Measurements from ENCODE around the gene RNF113A.
"Not testable (repeated sequence)": the region's sequence is repeated elsewhere in the genome, so short reads cannot be mapped to it uniquely, and the experiment has no call there.

The RNF113A gene

GRCh38 chrX:119833905-119834304 lies 37.6 kb downstream of the RNF113A start:
- no peak for DNase-seq (ENCODE audit: low read depth)

DNA sequence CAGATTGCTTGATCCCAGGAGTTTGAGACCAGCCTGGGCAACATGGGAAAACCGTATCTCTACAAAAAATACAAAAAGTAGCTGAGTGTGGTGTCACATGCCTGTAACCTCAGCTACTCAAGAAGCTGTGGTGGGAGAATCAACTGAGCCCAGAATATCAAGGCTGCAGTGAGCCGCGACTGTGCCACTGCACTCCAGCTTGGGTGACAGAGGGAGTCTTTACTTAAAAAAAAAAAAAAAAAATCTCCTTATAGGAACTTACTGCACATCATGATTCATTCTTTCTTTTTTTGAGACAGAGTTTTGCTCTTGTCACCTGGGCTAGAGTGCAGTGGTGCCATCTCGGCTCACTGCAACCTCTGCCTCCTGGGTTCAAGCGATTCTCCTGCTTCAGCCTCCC lies 43.1 kb downstream of the RNF113A start:
- DNase-seq (ENCODE audit: low read depth) = no peak

GRCh38 chrX:119826399-119826959 lies 45.1 kb downstream of the RNF113A start:
- DNase-seq (ENCODE audit: low read depth) = no peak

DNA sequence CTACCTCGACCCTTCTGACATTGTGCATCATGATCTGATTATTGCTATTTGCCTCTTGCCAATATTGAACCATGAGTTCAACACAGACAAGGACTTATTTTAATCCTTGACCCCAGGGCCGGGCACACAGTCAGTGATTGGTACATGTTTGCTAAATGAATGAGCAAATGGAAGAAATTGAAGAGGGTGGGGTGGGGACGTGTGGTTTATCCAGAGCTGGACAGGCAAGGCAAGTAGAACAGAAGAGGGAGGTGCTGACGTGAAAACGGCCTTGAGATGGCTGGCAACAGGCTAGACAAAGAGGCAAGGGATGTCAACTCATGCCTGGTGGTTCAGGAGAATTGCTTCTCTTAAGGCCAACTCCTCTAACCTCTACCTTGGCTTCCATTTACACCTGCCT lies 47.3 kb downstream of the RNF113A start:
- not testable (repeated sequence) for DNase-seq (ENCODE audit: low read depth)

- DNase-seq (ENCODE audit: low read depth) = not testable (repeated sequence)
Observed at GRCh38 chrX:119821703-119822102, 49.8 kb downstream of the RNF113A start.

Data from stimulated activated CD8-positive, alpha-beta memory T cell treated with anti-CD3 and anti-CD28 coated beads, Interleukin-7, amount 100 ng/mL, for 24 hours (primary cell).